GM18505 (cell line): Measurements from ENCODE around the gene KPNA6.
"Not testable (repeated sequence)": the region's sequence is repeated elsewhere in the genome, so short reads cannot be mapped to it uniquely, and the experiment has no call there.

Experiments
- ATAC-seq: cut with Tn5 transposase; IDR thresholded peaks from one replicate; pipeline ENCODE4 v1.9.1; 2021; ENCODE audit not compliant: unreplicated experiment
- POLR2A ChIP-seq: IDR thresholded peaks from 4 replicates; pipeline ENCODE4 v1.6.1; 2011; ENCODE audit warnings: borderline replicate concordance; ENCODE audit not compliant: insufficient read depth, insufficient read length; ENCODE audit errors: extremely low read depth

KPNA6 gene

DNA sequence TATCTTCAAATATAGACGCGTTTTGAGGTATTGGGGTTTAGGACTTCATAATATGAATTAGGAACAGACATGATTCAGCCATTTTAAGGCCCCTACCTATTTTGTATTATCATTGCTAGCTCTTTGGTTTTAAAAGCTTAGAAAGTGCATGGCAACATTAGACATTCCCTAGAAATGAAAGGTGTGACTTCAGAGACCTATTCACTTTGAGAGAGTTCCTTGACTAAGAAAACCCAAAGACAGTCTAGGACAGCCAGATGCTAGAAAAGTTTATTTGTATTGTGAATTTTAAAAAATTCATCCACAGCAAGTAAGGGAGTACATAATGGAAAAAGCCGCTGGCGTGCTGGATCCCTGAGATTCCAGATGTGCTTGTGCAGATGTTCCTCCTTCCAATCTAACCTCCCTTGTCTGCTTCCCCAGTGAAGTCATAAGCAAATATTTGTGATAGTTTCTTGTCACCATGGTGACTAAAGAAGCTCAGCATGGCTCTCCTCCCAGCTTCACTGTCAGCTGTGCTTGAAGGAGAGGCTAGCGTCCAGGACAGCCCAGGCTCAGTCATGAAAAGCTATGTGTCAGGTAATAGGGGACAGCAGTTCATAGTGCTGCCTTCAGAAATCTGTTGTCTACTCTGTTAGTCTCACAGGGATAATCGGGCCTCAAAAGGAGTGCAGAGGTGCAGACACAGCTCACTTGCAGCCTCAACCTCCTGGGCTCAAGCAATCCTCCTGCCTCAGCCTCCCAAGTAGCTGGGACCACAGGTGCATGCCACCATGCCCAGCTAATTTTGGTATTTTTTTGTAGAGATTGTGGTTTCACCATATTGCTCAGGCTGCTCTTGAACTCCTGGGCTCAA is 34.8 kb downstream of the KPNA6 start:
- TF ChIP-seq POLR2A, result no peak
- no peak for ATAC-seq

DNA sequence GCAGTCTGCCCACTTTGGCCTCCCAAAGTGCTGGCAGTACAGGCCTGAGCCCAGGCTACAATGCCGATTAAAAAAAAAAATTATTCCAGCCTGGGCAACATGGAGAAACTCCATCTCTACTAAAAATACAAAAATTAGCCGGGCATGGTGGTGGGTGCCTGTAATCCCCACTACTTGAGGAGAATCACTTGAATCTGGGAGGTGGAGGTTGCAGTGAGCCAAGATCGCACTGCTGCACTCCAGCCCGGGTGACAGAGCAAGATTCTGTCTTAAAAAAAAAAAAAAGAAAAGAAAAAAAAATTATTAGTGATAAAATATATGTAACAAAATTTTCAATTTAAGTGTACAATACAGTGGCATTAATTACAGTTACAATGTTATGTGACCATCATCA is 35.4 kb downstream of the KPNA6 start:
- not testable (repeated sequence) for ATAC-seq

DNA sequence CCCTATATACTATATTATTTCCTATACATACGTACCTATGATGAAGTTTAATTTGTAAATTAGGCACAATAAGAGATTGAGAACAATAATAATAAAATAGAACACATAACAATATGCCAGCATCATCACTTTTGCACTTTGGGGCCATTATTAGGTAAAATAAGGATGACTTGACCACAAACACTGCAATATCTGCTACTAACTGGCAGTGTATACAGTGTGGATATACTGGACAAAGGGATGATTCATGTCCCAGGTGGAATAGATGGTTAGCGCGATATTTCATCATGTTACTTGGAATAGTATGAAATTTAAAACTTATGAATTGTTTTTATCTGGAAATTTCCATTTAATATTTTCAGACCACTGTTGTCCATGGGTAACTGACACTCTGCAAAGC is 36.2 kb downstream of the KPNA6 start:
- TF ChIP-seq POLR2A, result no peak
- ATAC-seq, result no peak

DNA sequence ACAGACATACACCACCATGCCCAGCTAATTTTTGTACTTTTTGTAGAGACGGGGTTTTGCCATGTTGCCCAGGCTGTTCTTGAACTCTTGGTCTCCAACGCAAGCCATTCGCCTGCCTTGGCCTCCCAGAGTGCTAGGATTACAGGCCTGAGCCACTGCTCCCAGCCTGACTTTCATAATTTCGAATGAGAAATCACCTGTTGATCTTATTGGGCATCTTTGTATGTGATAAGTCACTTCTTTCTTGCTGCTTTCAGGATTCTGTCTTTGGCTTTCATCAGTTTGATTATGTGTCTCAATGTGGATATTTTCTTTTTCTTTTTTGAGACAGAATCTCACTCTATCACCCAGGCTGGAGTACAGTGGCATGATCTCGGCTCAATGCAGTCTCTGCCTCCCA is 39.9 kb downstream of the KPNA6 start:
- ATAC-seq, result not testable (repeated sequence)

DNA sequence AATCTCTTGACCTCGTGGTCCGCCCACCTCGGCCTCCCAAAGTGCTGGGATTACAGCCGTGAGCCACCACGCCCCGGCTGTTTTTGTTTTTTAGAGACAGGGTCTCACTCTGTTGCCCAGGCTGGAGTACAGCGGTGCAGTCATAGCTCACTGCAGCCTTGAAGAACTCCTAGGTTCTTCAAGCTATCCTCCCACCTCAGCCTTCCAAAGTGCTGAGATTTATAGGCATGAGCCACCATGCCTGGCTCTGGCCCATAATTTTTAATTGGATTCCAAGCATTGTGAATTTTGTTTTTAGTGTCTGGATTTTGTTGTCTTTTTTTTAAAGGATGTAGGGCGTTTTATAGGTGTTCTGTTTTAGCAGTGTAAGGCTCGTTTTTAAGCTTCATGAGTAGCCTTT is 43.0 kb downstream of the KPNA6 start:
- no peak for TF ChIP-seq POLR2A

DNA sequence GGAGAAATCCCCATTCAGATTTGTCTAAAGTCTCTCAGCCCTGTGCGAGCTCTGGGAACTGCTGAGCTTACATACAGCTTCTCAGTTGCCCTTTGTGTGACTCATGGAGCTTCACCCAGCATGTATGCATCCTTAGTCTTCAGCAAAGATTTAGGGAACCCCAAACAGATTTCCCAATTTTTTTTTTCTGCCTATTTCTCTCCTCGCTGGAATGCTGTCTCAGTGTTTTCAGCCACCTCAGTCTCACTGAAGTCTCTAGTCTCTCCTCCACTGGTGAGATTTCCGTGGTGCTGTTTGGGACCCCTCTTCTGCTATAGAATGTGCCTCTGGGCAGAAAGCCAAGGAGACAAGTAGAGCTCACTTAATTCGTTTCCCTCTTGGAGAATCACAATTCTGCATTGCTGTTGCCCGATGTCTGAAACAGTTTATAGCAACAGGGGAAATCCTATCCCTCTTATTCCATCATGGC is 43.5 kb downstream of the KPNA6 start:
- TF ChIP-seq POLR2A, result no peak
- no peak for ATAC-seq

More for the DNA sequence above, 43.0 kb downstream of the KPNA6 start:
- ATAC-seq, result no peak

DNA sequence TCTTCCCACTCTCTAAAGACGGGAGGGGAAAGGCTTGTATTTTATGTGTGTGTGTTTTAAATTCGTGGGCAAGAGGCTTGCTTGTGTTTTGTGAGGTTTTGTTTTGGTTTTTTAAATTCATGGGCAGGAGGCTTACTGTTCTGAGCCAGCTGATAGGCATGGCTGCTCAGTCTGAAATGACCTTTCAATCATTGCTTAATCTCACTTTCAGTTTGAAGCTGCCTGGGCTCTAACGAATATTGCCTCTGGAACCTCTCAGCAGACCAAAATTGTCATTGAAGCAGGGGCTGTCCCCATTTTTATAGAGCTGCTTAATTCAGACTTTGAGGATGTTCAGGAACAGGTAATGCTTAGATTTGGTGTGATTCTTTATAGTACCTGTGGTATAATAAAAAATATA is 51.3 kb downstream of the KPNA6 start:
- ATAC-seq, result no peak
- TF ChIP-seq POLR2A, result no peak

DNA sequence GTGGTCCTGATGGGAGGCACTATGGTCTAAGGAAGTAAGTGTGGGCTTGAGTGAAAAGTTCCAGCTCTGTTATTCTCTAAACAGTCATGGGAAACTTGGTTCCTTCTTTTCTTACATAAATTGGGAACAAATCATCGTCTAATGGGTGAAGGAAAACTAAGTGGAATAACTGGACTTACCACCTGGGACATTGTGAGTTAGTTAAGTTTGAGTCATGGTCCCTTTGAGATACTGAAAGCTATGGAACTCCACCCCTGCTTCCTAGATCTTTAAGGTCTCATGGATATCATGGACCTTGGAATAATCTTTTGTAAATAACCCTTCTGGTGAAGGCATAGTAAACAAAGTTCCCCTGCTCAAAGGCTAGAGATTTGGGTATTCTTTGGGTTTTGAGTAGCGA is 55.5 kb downstream of the KPNA6 start:
- TF ChIP-seq POLR2A, result no peak
- ATAC-seq, result no peak

DNA sequence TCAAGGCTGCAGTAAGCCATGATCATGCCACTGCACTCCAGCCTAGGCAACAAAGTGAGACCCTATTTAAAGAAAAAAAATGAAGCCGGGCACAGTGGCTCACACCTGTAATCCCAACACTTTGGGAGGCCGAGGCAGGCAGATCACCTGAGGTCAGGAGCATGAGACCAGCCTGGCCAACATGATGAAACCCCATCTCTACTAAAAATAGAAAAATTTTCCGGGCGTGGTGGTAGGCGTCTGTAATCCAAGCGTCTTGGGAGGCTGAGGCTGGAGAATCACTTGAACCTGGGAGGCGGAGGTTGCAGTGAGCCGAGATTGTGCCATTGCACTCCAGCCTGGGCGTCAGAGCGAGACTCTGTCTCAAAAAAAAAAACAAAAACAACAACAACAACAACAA is 57.8 kb downstream of the KPNA6 start:
- ATAC-seq, result not testable (repeated sequence)

DNA sequence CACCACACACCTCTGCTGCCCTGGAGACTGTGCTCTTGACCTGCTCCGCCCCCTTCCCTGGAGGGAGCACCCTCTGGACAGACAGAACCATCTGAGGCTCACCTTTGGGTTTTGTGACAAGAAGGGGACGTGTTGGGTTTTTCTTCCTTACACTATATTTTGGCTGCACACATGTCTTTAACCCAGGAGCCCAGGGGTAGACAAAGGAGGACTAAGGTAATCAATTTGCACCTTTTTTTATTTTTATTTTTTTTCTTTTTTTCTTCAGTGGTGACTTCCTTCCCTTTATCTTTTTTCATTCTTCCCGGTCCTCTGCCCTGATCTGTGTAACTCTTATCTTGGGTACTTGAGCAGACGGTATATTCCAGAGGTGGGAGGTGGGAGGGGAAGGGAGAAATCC is 63.1 kb downstream of the KPNA6 start:
- no peak for ATAC-seq
- TF ChIP-seq POLR2A, result no peak

DNA sequence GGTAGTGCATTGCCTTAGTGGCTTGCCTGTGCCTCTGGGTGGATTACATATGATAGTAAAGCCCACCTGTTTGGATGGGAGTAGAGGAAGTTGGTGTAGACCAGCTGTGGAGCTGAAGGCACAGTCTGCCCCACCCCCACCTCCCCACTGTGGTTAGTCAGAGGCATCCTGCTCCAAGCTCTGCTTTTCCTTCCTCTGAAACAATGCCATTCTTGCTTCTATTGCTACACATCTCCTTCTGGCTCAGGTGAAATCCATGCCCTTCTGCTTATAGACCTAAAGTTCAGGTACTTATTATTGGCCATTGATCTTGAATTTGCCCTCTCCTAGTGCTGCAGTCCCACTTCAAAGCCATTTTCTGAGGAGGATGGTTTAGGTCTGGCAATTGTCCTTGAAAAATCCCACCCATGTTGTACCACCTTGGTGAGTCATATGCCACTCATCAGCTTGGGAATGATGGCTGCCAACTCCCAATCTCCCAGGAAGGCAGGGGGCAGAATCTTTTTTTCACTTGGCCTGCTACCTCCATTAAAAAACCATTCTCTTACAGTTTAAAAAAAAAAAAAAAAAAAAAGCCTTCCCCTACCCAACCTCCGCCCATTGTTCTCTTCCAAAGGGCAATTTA is 64.9 kb downstream of the KPNA6 start:
- TF ChIP-seq POLR2A, result no peak
- ATAC-seq, result no peak

DNA sequence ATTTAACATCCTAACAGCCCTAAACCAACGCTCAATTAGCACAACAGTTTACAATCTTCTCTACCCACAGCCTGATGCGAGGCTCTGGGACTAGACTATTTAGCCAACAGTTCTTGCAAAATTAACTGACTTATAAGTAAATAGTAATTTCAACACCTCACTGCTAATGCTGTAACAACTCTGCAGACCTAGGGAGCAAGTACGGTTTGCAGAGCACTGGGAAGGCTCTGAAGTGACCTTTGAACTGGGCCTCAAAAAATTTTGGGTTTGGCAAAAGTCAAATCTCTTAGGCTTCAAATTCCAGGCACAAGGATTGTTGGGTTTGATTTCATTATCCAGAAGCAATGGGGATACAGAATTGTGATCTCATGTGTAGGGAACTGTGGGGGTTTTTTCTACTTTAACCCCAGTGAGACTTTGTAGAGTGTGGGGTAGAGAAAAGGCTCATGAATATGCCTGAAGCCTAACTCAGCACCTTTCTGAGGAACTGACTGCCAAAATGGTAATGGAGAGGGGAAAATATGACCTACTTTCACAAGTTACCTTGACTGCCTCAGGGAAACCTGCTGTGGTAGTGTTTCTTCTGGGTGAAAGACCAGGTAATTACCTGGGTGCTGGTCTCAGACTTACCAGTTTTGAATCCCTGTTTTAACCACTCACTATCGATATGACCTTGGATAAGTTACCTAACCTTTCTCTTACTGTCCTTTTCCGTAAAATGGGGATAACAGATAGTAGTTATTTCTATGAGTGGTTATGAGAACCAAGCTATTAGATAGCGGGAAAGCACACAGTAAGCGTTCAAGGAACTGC is 70.7 kb downstream of the KPNA6 start:
- ATAC-seq, result no peak
- TF ChIP-seq POLR2A, result no peak

DNA sequence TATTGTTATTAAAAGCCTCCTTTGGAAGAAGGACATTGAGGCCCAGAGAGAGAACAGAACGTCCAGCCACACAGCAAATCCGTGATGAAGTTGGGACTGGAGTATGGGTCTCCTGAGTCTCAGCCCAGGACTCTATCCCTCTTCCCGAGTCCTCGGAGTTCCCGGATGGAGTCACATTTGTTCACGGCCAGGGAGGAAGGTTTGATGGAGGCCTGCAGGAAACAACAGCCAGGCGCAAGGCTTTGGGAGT is 71.3 kb downstream of the KPNA6 start:
- ATAC-seq, result no peak
- TF ChIP-seq POLR2A, result no peak
